Spinal cord (tissue), 10 donors: ENCODE measurements around the gene NEMP1. TPM values are rescaled to one million over a fixed set of nuclear protein-coding genes. Genes with fewer than 3 reads are reported as not detected.

ENCODE experiments used
- DNase-seq, 6 donors: peaks; one replicate each; pipeline versions ENCODE4 v3.0.0 to v3.0.0-alpha.2; 2013 to 2015; ENCODE audit warnings: low spot score in 6 of 6, low read depth in 4 of 6
- H3K27ac ChIP-seq: one replicate; pipeline ENCODE4 v1.5.1; 2013; ENCODE audit warnings: low read depth, low read length, control low read depth
- H3K27me3 ChIP-seq: one replicate; pipeline ENCODE4 v1.6.1; 2013; ENCODE audit warnings: low read length; ENCODE audit not compliant: control insufficient read depth, insufficient read depth
- H3K36me3 ChIP-seq: one replicate; pipeline ENCODE4 v1.6.1; 2013; ENCODE audit warnings: low read length; ENCODE audit not compliant: control insufficient read depth, insufficient read depth
- H3K4me1 ChIP-seq: one replicate; pipeline ENCODE4 v1.6.1; 2013; ENCODE audit warnings: low read length; ENCODE audit not compliant: control insufficient read depth, insufficient read depth
- H3K4me3 ChIP-seq: one replicate; pipeline ENCODE4 v1.5.1; 2013; ENCODE audit warnings: low read depth, low read length, control low read depth
- H3K9me3 ChIP-seq: one replicate; pipeline ENCODE4 v1.6.1; 2013; ENCODE audit warnings: low read length; ENCODE audit not compliant: control insufficient read depth, insufficient read depth
- WGBS: methylation state at CpG from one replicate; pipeline ENCODE4 v1.1.5; 2013; ENCODE audit warnings: missing lambda C conversion rate; ENCODE audit not compliant: insufficient coverage; 5-methylcytosine and 5-hydroxymethylcytosine counted together
- polyA plus RNA-seq, 2 donors: library from polyadenylated mRNA; unstranded; fragments of 120-200 nt; gene quantifications; one replicate each; pipeline ENCODE4 v1.2.1, GENCODE V29; 2013; ENCODE audit not compliant: insufficient read length in 2 of 2
- total RNA-seq, 2 donors: library from RNA; depleted of rRNA in 1 of 2; stranded (reverse); fragments of 120-200 nt in 1 of 2; fragments of >200 nt in 1 of 2; gene quantifications; one replicate each; pipeline versions ENCODE4 v1.2.3 to v1.2.4, GENCODE V29; 2013 to 2014
- donor health status: healthy.

NEMP1 gene
- total and polyA plus RNA-seq, 4 donors: 13.2 to 17.3 (median 13.6) TPM

DNA sequence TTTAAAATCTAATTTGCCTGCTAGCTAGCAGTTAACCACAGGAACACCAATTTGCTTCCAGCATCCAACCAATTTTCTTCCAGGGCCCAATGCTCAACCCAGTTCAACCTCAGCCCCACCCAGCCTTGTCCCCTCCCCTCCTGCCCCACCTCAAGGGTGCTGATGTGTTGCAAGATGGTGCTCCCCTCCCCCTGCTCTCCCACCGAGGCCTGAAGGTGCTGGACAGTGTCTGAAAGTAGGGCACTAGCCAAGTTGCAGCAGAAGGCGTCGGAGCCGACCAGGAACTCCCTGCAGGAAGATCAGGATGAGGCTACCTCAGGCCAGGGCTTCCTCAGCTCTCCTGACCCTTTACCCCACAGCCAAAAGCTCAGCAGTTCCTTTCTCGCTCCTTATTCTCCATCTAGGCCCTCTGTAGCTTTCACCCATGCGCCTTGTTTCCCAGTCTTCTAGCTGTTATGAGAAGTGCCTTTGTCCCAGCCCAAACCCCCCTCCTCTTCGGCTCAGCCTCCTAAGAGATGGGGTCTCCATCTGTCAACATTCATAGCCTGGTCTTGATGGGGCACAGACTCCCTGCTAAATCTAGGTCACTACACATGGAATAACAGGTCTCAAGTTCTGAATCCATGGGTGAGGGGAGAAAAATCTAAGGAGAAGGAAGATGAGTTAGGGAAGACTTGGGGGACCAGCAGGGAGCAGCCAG is 29.0 kb upstream of the NEMP1 start:
- 86% methylated on average over 5 of the region's 7 CpGs for WGBS
- Histone ChIP-seq H3K4me1 (peaks cover 32% of the 10 kb centered on the region), H3K9me3 (no peaks in the 10 kb centered on the region), H3K27me3 (no peaks in the 10 kb centered on the region), H3K4me3 (no peak overlapping the region), H3K36me3 (peaks cover 8% of the 10 kb centered on the region), H3K27ac (no peak overlapping the region)
- DNase-seq: no peak

GRCh38 chr12:57106021-57106708 is 27.6 kb upstream of the NEMP1 start:
- Histone ChIP-seq H3K4me3 (no peak overlapping the region), H3K36me3 (peaks cover 8% of the 10 kb centered on the region), H3K4me1 (peaks cover 24% of the 10 kb centered on the region), H3K27ac (no peak overlapping the region), H3K9me3 (no peaks in the 10 kb centered on the region), H3K27me3 (no peaks in the 10 kb centered on the region)
- DNase-seq: no peak
- WGBS: 75% methylated on average over 9 of the region's 9 CpGs

GRCh38 chr12:57105011-57105753 is 26.6 kb upstream of the NEMP1 start:
- DNase-seq: no peak
- H3K36me3 ChIP-seq: peaks cover 8% of the 10 kb centered on the region
- 88% methylated on average over 13 of the region's 14 CpGs for WGBS

DNA sequence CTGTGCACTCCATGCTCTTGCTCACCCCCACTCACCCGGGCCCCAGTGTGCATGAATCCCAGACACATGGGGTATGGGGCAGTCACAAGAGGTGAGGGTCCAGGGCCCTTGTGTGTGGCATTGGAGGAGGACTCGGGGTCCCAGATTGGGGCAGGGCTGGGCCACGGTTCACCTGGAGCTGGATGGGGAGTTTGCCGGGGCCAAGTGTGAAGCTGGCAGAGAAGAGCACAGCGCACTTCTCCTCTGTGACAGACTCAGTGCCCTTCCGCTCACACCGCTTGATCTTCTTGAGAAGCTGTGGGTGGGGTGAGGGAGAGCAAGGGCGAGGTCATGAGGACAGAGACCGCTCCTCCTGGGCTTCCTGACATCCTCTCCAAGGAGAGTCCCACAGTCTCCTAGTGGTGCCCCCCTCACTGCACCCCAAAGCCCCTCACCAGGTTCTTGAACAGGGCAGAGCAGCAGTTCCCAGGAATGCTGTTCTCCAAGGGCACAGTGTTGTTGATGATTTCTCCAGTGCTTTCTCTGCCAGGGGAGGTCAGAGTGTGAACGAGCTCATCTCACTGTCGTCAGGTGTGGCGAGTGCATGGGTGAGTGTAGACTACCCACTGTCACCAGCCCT is 25.8 kb upstream of the NEMP1 start:
- WGBS: 92% methylated on average over 6 of the region's 12 CpGs
- no peaks in the 10 kb centered on the region for H3K27me3 ChIP-seq
- H3K9me3 ChIP-seq: no peaks in the 10 kb centered on the region
- H3K4me1 ChIP-seq: peaks cover 10% of the 10 kb centered on the region
- peaks cover 8% of the 10 kb centered on the region for H3K36me3 ChIP-seq
- H3K27ac ChIP-seq: no peak overlapping the region
- no peak overlapping the region for H3K4me3 ChIP-seq
- DNase-seq: no peak

More at GRCh38 chr12:57105011-57105753, 26.6 kb upstream of the NEMP1 start:
- Histone ChIP-seq H3K27ac (no peak overlapping the region), H3K4me3 (no peak overlapping the region), H3K9me3 (no peaks in the 10 kb centered on the region), H3K4me1 (peaks cover 14% of the 10 kb centered on the region), H3K27me3 (no peaks in the 10 kb centered on the region)

GRCh38 chr12:57103856-57104255 is 25.3 kb upstream of the NEMP1 start:
- Histone ChIP-seq H3K36me3 (peaks cover 8% of the 10 kb centered on the region), H3K27ac (no peak overlapping the region), H3K4me1 (peaks cover 10% of the 10 kb centered on the region), H3K27me3 (no peaks in the 10 kb centered on the region), H3K4me3 (no peak overlapping the region), H3K9me3 (no peaks in the 10 kb centered on the region)
- no peak for DNase-seq
- WGBS: 93% methylated on average over 4 of the region's 7 CpGs

- WGBS: 92% methylated on average over 5 of the region's 15 CpGs
- Histone ChIP-seq H3K27me3 (no peaks in the 10 kb centered on the region), H3K4me3 (no peak overlapping the region), H3K9me3 (no peaks in the 10 kb centered on the region), H3K36me3 (peaks cover 8% of the 10 kb centered on the region), H3K4me1 (peaks cover 10% of the 10 kb centered on the region), H3K27ac (no peak overlapping the region)
- no peak for DNase-seq
Observed at GRCh38 chr12:57101892-57102695, 23.5 kb upstream of the NEMP1 start.

GRCh38 chr12:57099766-57100165 is 21.2 kb upstream of the NEMP1 start:
- Histone ChIP-seq H3K4me1 (peaks cover 6% of the 10 kb centered on the region), H3K27me3 (no peaks in the 10 kb centered on the region), H3K9me3 (no peaks in the 10 kb centered on the region), H3K27ac (no peak overlapping the region), H3K4me3 (no peak overlapping the region), H3K36me3 (peaks cover 27% of the 10 kb centered on the region)
- 89% methylated on average over 12 of the region's 12 CpGs for WGBS
- no peak for DNase-seq

DNA sequence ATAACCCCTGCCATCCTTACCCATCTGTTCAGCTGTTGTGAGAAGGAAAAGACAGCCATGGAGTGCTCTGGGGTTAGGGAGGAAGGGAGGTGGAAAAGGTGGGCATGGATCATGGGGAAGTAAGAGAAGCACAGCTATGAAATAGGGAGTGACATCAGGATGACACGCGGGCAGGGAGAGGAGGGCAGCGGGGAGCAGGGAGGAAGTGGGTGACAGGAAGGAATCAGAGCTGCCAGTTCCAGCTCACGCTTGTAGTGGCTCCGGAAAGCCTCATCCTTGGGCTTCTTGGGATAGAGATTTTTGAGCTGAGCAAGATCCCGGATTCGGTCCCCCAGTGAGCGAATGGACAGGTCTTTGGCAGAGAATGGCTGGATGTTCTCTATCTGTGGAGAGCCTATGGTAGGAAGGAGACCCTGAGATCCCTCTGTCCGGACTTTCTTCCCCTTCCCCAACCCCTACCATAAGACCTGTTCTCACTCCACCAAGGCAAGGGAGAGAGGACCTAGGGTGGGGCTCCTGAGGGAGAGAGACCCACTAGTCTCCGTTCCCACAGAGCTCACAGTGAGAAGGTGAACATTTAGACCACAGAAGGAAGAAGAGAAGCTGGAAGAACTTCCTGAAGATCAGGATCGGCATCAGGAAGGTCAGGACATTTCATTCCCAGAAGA is 20.6 kb upstream of the NEMP1 start:
- H3K27ac ChIP-seq: no peak overlapping the region
- 92% methylated on average over 10 of the region's 11 CpGs for WGBS
- H3K9me3 ChIP-seq: no peaks in the 10 kb centered on the region
- DNase-seq: no peak
- no peak overlapping the region for H3K4me3 ChIP-seq
- peaks cover 12% of the 10 kb centered on the region for H3K4me1 ChIP-seq
- peaks cover 29% of the 10 kb centered on the region for H3K36me3 ChIP-seq
- H3K27me3 ChIP-seq: no peaks in the 10 kb centered on the region
